Measurements from ENCODE around the gene P2RY13.

Gene P2RY13

DNA sequence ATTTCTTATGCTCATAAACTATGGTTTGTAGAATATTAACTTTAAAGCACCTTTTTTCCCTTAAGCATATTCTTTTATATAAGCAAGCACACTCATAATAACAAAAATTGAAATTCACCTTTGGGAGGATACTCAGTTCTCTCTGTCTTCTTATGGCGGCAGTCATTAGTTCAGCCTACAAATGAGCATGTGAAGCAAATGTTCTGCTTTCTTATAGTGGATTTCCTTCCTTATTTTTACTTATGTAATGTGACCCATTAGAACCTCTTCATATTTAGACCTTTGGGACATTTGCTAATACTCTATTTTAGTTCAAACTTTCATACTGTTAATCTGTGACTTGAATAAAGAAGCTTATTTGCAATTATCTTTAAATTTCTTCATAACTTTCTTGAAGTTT, at the start of gene P2RY13:
TSS of gene P2RY13 (minus strand) at position 187 of the 400 bp plus-strand sequence. CDS start at position 166, 21 bp downstream.
- peak; percentile 27 to 39 for DNase-seq

DNA sequence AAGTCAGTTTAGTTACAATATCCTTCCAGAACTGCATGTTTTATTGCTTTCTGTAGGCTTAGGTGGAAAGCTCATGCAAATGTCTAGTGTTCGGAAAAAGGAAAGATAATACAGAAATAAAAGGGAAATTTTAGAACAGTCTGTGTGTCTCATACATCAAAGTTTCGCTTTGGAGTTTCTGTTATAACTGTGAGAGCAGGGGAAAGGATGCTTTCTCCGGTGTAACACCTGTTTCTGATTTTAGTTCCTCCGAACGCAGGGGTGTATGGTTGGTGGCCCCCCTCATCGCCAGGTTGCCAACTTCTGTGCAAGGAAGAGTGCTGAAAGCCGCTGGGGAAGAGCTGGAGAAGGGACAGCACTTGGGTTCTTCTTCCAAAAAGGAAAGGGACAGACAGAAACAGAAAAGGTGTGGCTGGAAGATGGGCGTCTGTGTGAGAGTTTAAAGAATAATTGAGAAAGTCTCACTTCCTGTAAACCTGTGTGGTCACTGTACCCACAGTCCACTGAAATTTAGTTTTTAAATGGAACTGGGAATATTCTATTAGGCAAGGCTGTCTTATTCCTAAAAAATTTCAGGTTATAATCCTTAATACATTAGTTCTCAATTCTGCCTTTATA, 48.5 kb upstream of the P2RY13 start:
- no peak for DNase-seq

DNA sequence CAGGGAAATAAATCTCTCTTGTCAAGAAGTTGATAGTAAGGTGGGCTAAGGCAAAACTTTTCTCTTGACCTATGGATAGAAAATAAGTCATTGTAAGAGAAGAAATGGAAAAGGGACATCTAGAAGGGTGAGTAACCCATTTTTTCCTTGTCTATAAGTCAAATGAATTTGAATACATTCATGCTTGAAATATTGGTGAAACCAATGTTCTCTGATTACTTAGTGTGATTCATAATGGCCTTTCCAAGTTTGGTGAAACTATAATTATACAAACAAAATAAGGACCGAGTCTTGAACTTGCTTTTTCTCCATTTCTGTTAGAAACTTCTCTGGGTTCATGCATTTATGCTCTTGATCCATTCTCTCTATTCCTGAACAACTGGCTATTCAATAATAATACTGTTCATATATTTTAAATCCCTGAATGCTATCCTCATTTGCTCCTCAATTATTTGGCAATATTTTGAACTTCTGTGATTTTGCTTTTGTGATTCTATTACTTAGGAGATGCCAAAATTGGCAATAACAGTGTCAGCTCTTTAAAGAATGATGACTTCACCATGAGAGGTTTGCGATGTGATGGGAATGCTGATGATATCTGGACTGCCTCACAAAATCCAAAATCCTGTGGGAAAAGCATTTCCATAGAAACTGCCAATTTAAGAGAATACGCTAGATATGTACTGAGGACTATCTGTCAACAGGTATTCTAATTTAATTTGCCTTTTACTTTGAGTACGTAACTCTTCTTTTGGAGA, 42.9 kb upstream of the P2RY13 start:
- DNase-seq = no peak

DNA sequence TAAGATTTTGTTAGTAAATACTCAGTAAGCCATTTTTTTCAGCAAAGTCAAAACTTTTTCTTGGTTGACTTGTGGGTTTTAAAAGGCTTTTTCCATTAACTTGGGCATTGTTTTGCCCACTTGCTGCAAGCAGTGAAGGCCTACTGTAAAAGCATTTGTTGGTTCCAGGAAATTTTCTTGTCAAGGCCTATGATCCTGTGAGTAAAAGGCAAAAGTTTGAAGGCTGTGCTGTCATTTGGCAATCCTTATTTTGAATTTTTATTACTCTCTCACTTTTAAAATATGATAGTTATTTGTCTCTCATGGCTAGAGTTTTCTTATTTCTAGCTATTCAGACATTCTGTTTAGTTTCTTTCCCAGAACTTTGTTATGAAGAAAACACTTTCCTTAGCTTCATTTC, 42.2 kb upstream of the P2RY13 start:
- DNase-seq = no peak

- DNase-seq = no peak
These were observed 38.1 kb upstream of the P2RY13 start for GRCh38 chr3:151367448-151367847.

- no peak for DNase-seq
These were observed 37.6 kb upstream of the P2RY13 start for GRCh38 chr3:151366993-151367392.

DNA sequence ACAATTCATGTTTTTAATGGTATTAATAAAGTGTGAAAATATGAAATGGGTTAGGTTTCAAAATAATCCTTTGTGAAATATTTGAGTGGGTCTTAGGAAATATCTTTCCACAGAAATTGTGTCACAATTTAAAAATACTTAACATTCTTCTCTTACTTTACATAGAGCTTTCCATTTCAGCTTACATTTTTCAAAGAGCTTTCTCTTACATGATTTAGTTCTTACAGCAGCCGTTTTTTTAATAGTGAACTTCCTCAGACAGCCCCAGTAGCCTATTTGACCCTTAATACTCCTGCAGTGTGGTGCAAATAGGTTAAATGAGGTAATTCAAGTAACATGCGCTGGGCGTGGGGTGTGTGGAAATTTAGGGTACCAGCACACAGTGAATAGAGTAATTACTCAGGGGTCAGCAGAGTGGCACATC, 33.4 kb upstream of the P2RY13 start:
- DNase-seq = peak; percentile 72 to 76

GRCh38 chr3:151357463-151357850, 28.1 kb upstream of the P2RY13 start:
- DNase-seq = no peak

- no peak for DNase-seq
These were observed 27.6 kb upstream of the P2RY13 start for GRCh38 chr3:151356794-151357462.

- no peak for DNase-seq
These were observed 22.3 kb upstream of the P2RY13 start for GRCh38 chr3:151351648-151352047.

DNA sequence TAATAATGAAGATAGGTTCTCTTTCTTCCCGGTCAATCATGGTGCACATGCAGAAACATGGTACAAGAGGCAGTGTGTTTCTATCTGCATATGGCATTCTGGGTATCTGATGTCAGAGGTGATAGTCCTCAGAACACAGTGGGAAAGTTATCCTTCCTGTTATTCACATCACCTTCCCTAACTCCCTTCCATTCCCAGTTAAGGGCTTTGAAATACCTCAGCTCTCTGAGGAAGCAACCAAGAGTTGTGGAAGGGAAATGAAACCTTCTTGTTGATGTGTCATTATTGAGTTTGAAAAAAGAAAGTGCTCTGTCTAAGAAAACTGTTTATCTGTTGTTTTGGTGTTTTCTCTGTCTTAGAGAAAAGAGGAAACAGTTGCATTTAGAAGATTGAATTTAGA, 21.9 kb upstream of the P2RY13 start:
- DNase-seq = no peak

- peak; percentile 52 to 56 for DNase-seq
These were observed 21.3 kb upstream of the P2RY13 start for GRCh38 chr3:151350656-151351055.

DNA sequence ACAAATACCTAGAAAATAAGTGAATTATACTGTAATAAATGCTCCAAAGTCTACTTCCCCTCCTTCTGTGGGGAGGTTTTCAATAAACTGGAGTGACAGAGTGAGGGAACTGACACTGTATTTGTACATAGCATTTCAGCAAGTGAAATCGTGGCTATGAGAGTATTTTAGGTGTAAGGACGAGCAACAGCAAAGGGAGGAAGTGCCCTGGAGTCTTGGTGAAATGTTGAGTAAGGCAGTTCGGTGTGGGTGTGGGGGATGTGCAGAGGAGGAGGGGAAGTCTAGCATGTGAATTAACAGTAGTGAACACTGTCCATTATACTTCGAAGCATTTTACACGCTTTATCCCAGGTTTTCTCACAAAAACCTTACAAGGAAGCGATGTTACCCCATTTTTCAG, 18.1 kb upstream of the P2RY13 start:
- peak; percentile 99 for DNase-seq

DNA sequence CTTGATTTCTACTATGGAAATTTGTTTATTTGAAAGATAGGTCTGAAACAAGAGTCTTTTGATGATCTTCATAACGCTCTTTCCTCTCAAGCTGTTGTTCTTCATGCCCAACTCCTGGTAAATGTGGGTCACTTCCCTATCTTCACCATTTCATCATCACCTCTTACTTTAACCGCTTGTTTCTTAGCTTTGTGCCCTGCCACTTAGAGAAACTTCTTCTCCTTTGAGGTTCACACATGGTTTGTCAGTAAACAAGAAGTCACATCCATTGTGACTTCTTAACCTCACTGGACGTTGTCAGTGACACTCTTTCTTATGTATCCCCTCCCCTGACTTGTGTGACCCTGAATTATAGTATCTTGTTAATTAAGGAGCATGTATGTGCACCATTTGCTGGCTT, 16.9 kb upstream of the P2RY13 start:
- peak; percentile 96 to 99 for DNase-seq

- no peak for DNase-seq
These were observed 16.5 kb upstream of the P2RY13 start for GRCh38 chr3:151345859-151346258.

DNA sequence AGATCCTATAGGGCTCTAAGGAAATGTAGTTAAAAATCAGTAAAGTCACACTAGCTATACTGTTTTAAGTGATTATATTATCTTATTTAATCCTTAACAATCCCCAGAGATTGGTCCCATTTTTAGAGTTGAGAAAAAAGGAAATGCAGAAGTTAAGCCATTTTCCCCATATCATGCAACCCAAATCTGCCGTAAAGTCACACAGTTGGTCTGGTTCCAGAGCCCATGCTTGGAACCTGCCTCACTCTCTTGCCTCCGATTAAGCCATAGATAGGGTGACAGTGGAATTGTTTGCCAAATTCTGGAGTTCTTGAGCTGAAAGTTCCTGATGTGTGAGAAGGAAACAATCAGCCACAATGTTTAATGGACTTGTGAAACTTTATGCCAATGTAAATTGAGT, 2.3 kb upstream of the P2RY13 start:
- no peak for DNase-seq

GRCh38 chr3:151330899-151331298, 1.6 kb upstream of the P2RY13 start:
- DNase-seq = peak; percentile 79 to 87

DNA sequence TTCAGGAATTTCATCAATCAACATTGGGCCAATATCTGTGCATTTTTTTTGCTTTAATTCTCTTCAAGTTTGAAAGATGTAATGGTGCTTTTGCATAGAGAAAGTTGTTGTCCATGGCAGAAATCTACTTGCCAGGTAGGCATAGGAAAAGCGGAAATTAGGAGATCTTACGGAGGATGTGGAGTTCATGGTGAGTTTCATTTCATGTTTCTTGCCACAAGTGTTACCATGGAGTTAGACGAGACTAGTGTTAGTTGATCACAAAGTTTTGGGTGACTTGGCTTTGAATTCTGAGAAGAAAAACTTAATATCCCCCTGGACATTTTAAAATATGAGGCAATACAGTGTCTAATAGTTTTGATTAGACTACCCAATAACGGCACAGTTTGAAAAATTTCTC, 1.0 kb upstream of the P2RY13 start:
- DNase-seq = no peak

DNA sequence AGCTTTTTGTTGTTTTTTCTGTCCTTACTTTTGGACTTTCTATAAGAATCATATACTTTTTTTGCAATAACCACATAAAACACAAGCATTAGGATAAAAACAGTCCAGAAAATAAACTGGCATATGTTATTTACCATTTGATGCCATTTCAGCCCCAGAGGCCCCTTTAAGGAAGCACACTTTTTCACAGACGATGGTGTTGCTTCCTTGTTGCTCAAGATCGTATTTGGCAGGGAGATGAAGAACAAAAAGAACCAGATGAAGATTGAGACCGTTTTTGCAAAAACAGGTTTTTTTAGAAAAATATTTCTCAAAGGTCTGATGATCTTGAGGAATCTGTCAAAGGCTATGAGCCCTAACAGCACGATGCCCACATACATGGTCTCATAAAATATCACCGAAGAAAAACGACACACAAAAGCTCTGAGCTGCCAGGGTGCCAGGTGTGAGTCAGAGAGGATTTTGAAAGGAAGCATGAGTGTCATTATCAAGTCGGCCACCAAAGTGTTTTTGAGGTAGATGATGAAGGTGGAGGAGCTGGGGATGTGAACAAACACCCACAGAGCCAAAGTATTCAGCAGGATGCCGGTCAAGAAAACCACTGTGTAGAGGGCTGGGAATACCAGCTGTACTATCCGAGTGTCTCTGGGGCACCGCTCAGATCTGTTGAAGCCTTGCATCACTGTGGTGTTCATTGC, 902 bp downstream of the P2RY13 start:
- DNase-seq = peak; percentile 61 to 71

GRCh38 chr3:151327571-151328198, 1.7 kb downstream of the P2RY13 start:
- DNase-seq = peak; percentile 59 to 64

DNA sequence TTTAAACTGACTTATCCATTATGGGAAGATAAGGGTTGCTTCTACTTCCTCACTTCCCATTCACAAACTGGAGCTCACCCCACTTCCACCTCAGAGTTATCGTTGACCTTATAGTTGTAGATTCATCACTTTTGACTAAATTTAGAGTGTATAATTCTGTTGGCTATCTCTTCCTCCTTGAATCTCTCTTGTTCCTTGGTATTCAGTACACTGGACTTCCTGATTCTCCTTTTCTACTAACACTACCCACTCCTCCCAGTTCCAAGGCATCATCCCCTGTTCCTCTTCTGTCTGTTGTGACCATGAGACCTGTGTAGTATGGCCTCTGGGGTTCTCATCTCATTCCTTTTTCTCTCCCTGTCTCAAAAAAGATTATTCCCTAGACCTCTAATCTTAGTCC, 6.8 kb downstream of the P2RY13 start:
- DNase-seq = no peak

- DNase-seq = peak; percentile 45 to 73
These were observed 7.8 kb downstream of the P2RY13 start for GRCh38 chr3:151321526-151321925.

DNA sequence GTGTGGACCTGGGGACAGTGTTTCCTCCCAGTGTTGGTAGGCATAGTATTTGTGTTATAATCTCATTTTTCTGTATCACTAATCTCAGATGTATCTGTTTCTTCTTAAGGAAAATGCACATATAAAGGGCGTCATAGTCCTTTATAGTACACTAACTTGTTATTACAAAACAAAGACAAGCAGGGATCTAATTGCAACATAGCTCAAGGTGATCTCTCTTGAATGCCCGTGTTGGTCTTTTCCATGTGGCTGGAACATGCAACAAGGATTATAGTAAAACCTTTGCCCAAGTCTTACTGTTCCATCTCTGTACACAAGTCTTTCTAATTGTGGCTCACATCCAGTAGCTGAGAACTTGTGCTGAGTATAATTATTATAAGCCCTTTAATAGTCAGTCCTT, 9.2 kb downstream of the P2RY13 start:
- DNase-seq = no peak

Measured in AML-193 (cell line).